Renal cortex interstitium (tissue), 11 donors: ENCODE measurements around the gene KCNJ6. TPM values are rescaled to one million over a fixed set of nuclear protein-coding genes. Genes with fewer than 3 reads are reported as not detected.
A peak's percentile ranks its signal among the peaks of the same experiment; 100 is the strongest.

Experiments
- DNase-seq, 11 donors: peaks; one replicate each; pipeline ENCODE4 v3.0.0-alpha.2; 2013; ENCODE audit warnings: low read depth in 9 of 11, low spot score in 4 of 11; ENCODE audit errors: extremely low read depth in 1 of 11
- polyA plus RNA-seq, 3 donors: library from polyadenylated mRNA; unstranded; fragments of 120-200 nt; gene quantifications; one replicate each; pipeline ENCODE4 v1.2.1, GENCODE V29; 2013; ENCODE audit not compliant: insufficient read length in 3 of 3

KCNJ6 gene
- polyA plus RNA-seq, 3 donors, result 0.26 to 0.29 (median 0.28) TPM

- no peak for DNase-seq
These were observed 45.0 kb downstream of the KCNJ6 start for GRCh38 chr21:37871121-37871862.

- no peak for DNase-seq
These were observed 46.0 kb downstream of the KCNJ6 start for GRCh38 chr21:37870221-37870620.

GRCh38 chr21:37869661-37870060, 46.6 kb downstream of the KCNJ6 start:
- DNase-seq, result no peak

- no peak for DNase-seq
These were observed 47.6 kb downstream of the KCNJ6 start for GRCh38 chr21:37868446-37869295.

GRCh38 chr21:37866027-37866426, 50.2 kb downstream of the KCNJ6 start:
- DNase-seq, result no peak

GRCh38 chr21:37865156-37865555, 51.1 kb downstream of the KCNJ6 start:
- DNase-seq, result no peak

- no peak for DNase-seq
These were observed 52.4 kb downstream of the KCNJ6 start for GRCh38 chr21:37863842-37864241.

- DNase-seq, result peak in 2 of 11 donors; percentile 20 to 25
These were observed 53.7 kb downstream of the KCNJ6 start for GRCh38 chr21:37862536-37862935.

- DNase-seq, result no peak
These were observed 54.7 kb downstream of the KCNJ6 start for GRCh38 chr21:37861561-37861960.

- no peak for DNase-seq
These were observed 55.8 kb downstream of the KCNJ6 start for GRCh38 chr21:37860416-37860815.

- DNase-seq, result peak in 1 of 11 donors; percentile 28
These were observed 60.3 kb downstream of the KCNJ6 start for GRCh38 chr21:37855647-37856625.

GRCh38 chr21:37855271-37855646, 61.0 kb downstream of the KCNJ6 start:
- DNase-seq, result no peak

GRCh38 chr21:37849506-37850102, 66.7 kb downstream of the KCNJ6 start:
- no peak for DNase-seq

- DNase-seq, result no peak
These were observed 67.4 kb downstream of the KCNJ6 start for GRCh38 chr21:37848721-37849490.

GRCh38 chr21:37845535-37845934, 70.7 kb downstream of the KCNJ6 start:
- no peak for DNase-seq

- DNase-seq, result no peak
These were observed 73.1 kb downstream of the KCNJ6 start for GRCh38 chr21:37843191-37843590.

- no peak for DNase-seq
These were observed 73.9 kb downstream of the KCNJ6 start for GRCh38 chr21:37842163-37842919.
